WI38 (cell line): ENCODE measurements around the gene PERP.

Source experiments
- H3K4me3 ChIP-seq: 2 replicates; pipeline ENCODE4 v1.5.1; 2011; ENCODE audit warnings: low read depth, mild to moderate bottlenecking, control low read depth, low read length
- TF ChIP-seq, protein P1 (sequence below): IDR thresholded peaks from 2 replicates; pipeline ENCODE4 v1.5.1; 2012; ENCODE audit warnings: low read depth, mild to moderate bottlenecking, control low read depth, low read length

The PERP gene

DNA sequence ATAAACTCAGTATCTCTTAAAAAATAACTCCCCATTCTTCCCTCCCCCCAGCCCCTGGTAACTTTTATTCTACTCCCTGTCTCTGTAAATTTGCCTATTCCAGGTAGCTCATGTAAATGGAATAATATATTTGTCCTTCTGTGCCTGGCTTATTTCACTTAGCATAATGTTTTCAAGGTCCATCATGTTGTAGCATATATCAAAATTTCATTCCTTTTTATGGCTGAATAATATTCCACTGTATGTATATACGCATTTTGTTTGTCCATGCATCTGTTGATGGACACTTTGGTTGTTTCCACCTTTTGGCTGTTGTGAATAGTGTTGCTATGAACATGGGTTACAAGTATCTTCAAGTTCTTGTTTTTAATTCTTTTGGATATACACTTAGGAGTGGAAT is 13.0 kb downstream of the PERP start:
- no peak overlapping the region for H3K4me3 ChIP-seq
- TF ChIP-seq, protein P1, sequence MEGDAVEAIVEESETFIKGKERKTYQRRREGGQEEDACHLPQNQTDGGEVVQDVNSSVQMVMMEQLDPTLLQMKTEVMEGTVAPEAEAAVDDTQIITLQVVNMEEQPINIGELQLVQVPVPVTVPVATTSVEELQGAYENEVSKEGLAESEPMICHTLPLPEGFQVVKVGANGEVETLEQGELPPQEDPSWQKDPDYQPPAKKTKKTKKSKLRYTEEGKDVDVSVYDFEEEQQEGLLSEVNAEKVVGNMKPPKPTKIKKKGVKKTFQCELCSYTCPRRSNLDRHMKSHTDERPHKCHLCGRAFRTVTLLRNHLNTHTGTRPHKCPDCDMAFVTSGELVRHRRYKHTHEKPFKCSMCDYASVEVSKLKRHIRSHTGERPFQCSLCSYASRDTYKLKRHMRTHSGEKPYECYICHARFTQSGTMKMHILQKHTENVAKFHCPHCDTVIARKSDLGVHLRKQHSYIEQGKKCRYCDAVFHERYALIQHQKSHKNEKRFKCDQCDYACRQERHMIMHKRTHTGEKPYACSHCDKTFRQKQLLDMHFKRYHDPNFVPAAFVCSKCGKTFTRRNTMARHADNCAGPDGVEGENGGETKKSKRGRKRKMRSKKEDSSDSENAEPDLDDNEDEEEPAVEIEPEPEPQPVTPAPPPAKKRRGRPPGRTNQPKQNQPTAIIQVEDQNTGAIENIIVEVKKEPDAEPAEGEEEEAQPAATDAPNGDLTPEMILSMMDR = no peak

DNA sequence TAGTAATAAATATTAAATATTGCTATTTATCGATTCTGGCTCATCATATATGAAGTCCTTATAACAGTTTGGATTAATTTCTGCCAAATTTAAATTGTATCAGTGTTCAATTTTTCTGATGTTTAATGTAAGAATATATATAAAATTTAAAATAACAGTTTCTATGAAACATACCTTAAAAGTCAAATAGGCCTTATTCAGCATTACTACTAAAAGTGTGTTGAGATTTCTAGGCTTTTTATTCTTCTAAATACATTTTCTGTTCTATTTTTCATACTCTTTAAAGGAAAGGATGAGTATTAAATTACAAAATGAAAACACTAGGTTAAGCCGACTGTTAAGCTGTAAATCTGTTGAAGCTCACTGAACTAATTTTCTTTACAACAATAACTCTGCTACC is 13.6 kb downstream of the PERP start:
- TF ChIP-seq, protein P1 = no peak
- no peak overlapping the region for H3K4me3 ChIP-seq

DNA sequence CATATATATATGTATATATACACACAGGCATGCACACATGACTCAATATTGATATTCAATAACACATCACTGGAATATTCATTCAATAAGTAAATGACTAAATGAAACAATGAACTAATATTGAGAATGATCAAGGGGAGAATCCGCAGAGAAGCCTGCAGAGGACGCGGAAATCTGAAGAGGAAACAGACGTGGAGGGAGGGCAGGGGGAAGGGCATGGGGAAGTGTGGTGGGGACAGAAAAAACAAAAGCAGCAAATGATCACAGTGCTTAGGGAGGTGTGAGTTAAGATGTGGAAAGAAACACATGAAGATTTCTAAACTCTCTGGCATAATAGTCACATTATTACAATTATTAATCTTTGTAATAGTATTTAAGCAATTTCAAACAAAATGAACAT is 14.5 kb downstream of the PERP start:
- TF ChIP-seq, protein P1 = no peak

DNA sequence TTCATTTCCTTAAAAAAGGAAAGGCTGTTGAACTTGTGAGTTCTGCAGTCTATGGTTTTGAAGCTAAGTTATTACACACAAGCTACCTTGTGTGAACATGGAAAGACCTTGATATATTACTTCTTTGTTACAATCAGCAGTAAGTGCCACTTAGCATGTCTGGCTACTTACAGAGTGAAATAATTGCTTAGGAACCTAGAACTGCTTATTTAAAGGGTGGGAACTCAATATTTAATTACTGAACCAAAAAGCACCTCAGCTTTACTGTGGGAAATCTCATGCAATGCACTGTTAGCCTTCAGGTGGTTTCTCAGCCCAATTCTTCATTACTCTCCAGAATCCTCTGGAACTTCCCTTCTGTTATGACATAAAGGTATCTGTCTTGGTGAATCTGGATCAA is 17.9 kb downstream of the PERP start:
- no peak overlapping the region for H3K4me3 ChIP-seq
- TF ChIP-seq, protein P1 = no peak

More for the DNA sequence above, 14.5 kb downstream of the PERP start:
- no peak overlapping the region for H3K4me3 ChIP-seq

DNA sequence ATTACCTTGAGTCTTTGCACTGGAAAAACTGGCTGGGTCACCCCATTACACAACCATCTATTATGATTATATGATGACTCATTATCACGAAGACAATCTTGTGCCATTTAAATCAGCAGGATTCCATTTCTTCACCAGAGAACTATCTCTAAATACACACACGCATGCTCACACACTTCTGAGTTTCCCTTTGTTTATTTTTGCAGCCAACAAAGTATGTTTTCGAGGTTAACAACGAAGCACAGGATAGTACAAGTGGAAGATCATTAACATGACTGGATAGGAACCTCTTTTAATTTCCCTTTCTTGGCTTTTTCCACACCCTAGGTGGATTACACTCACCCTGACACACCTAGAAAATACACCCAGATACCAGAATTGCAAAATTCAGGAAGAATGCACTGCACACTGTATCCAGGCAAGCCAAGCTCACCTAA is 18.9 kb downstream of the PERP start:
- TF ChIP-seq, protein P1 = no peak
- peak overlapping the region; percentile 25 for H3K4me3 ChIP-seq

GRCh38 chr6:138087593-138088325 is 19.5 kb downstream of the PERP start:
- TF ChIP-seq, protein P1 = no peak
- no peak overlapping the region for H3K4me3 ChIP-seq

- H3K4me3 ChIP-seq = no peak overlapping the region
- TF ChIP-seq, protein P1 = no peak
Measured at GRCh38 chr6:138086573-138087196, 20.5 kb downstream of the PERP start.
